Lower lobe of right lung (tissue), 2 donors: ENCODE measurements around the gene TMEM170A. TPM values are rescaled to one million over a fixed set of nuclear protein-coding genes. Genes with fewer than 3 reads are reported as not detected.
"Not testable (repeated sequence)": the region's sequence is repeated elsewhere in the genome, so short reads cannot be mapped to it uniquely, and the experiment has no call there.

Experiments used
- ATAC-seq, 2 donors: fragments of 200-7000 bp; cut with Tn5 transposase; one replicate each; pipeline ENCODE4 v1.9.1; 2020 to 2022; ENCODE audit warnings: mild to moderate bottlenecking in 2 of 2, moderate library complexity in 2 of 2
- DNase-seq: peaks from one replicate; pipeline ENCODE4 v3.0.0-alpha.2; 2020
- H3K27ac ChIP-seq: fragments of 200-600 bp; one replicate; pipeline ENCODE4 v1.8.0; 2022
- H3K27me3 ChIP-seq: fragments of 200-600 bp; one replicate; pipeline ENCODE4 v1.8.0; 2022; ENCODE audit warnings: low read depth
- H3K36me3 ChIP-seq: fragments of 200-600 bp; one replicate; pipeline ENCODE4 v1.8.0; 2022; ENCODE audit warnings: mild to moderate bottlenecking
- H3K4me1 ChIP-seq: fragments of 200-600 bp; one replicate; pipeline ENCODE4 v1.8.0; 2022
- H3K4me3 ChIP-seq: fragments of 200-600 bp; one replicate; pipeline ENCODE4 v1.8.0; 2022; ENCODE audit warnings: mild to moderate bottlenecking
- H3K9me3 ChIP-seq: fragments of 200-600 bp; one replicate; pipeline ENCODE4 v1.8.0; 2022
- CTCF ChIP-seq: fragments of 200-600 bp; IDR thresholded peaks from one replicate; pipeline ENCODE4 v1.8.0; 2022; ENCODE audit warnings: antibody characterized with exemption, mild to moderate bottlenecking
- intact Hi-C: fragments of 100-400 bp; cut with DNase I; formaldehyde crosslinking; loops from one replicate; pipeline ENCODE4 v1.11.0; 2022
- total RNA-seq: library from RNA; stranded (reverse); fragmentation: NEBNext Ultra II Directional; extraction: Animal tissue kit (Norgen Biotek cat#: 25700); gene quantifications from one replicate; pipeline ENCODE4 v1.2.1, GENCODE V29; 2021
- donor health status: DM: no; HTN: yes; CAD: no; lungs with severe emphysema.

The TMEM170A gene
- total RNA-seq, 1 donor from 2014 or later, result 31.2 TPM

GRCh38 chr16:75458439-75458838 lies 6.0 kb downstream of the TMEM170A start:
- Histone ChIP-seq H3K4me1 (peaks cover 19% of the 10 kb centered on the region), H3K36me3 (no peaks in the 10 kb centered on the region), H3K27ac (no peak overlapping the region), H3K4me3 (no peak overlapping the region), H3K9me3 (no peaks in the 10 kb centered on the region), H3K27me3 (no peaks in the 10 kb centered on the region)
- ATAC-seq (no peak), DNase-seq (no peak)
- TF ChIP-seq CTCF, result no peak
- intact Hi-C loops, result no loop called here

- Histone ChIP-seq H3K27ac (no peak overlapping the region), H3K4me1 (peaks cover 22% of the 10 kb centered on the region), H3K4me3 (no peak overlapping the region), H3K27me3 (no peaks in the 10 kb centered on the region), H3K9me3 (no peaks in the 10 kb centered on the region), H3K36me3 (no peaks in the 10 kb centered on the region)
- TF ChIP-seq CTCF, result no peak
- intact Hi-C loops, result no loop called here
- DNase-seq, result no peak
- no peak for ATAC-seq
Measured at GRCh38 chr16:75458029-75458428, 6.5 kb downstream of the TMEM170A start.

- Histone ChIP-seq H3K4me3 (no peak overlapping the region), H3K27ac (no peak overlapping the region), H3K9me3 (no peaks in the 10 kb centered on the region), H3K4me1 (peaks cover 22% of the 10 kb centered on the region), H3K36me3 (no peaks in the 10 kb centered on the region), H3K27me3 (no peaks in the 10 kb centered on the region)
- ATAC-seq (no peak), DNase-seq (no peak)
- intact Hi-C loops, result no loop called here
- TF ChIP-seq CTCF, result no peak
Measured at GRCh38 chr16:75457485-75458021, 6.9 kb downstream of the TMEM170A start.

- H3K36me3 ChIP-seq, result no peaks in the 10 kb centered on the region
- peaks cover 20% of the 10 kb centered on the region for H3K4me1 ChIP-seq
- intact Hi-C loops, result no loop called here
- no peaks in the 10 kb centered on the region for H3K9me3 ChIP-seq
- H3K4me3 ChIP-seq, result no peak overlapping the region
- no peak for DNase-seq
- no peaks in the 10 kb centered on the region for H3K27me3 ChIP-seq
- H3K27ac ChIP-seq, result no peak overlapping the region
- no peak for TF ChIP-seq CTCF
- ATAC-seq, result no peak
Measured at GRCh38 chr16:75456971-75457370, 7.5 kb downstream of the TMEM170A start.

DNA sequence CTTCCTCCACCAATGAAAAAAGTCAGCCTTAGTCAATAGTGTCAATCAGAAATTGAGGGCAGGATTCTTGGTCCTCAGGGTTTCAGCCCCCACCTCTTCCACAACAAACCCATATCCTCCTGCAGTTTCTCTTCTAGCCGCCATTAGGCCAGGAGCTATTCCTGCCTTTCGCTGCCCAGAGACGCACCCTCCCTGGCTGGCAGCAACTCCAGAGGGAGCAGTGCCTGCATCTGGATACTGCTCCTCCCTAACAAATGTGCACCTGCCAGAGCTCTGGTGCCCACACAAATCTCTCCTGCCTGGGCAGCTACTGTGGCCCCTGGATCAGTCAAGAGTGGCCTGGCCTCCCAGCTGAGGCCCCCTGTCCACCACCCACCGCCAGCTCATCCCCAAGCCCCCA lies 8.0 kb downstream of the TMEM170A start:
- DNase-seq, H3K9me3 ChIP-seq, ATAC-seq, H3K27me3 ChIP-seq, H3K4me3 ChIP-seq, intact Hi-C loops, H3K36me3 ChIP-seq, H3K27ac ChIP-seq: not testable (repeated sequence)
- H3K4me1 ChIP-seq, result peaks cover 15% of the 10 kb centered on the region

DNA sequence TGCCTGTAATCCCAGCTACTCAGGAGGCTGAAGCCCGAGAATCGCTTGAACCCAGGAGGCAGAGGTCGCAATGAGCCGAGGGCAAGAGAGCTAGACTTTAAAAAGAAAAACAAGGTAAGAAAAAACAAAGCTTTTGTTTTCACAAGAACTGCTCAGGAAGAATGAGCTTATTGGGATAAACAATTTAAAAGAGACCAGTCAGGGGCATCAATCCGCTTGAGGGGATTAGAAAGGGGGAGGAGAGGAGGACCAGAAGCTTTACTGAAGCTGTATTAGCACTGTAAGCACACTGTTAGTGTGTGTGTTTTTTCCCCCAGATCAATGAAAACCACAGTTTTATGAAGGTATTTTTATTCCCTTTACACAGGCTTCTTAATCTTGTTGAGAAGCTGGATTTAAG lies 8.8 kb downstream of the TMEM170A start:
- no peak for DNase-seq
- Histone ChIP-seq H3K27me3 (no peaks in the 10 kb centered on the region), H3K27ac (no peak overlapping the region), H3K4me1 (peaks cover 14% of the 10 kb centered on the region), H3K4me3 (no peak overlapping the region), H3K9me3 (no peaks in the 10 kb centered on the region), H3K36me3 (peaks cover 7% of the 10 kb centered on the region)
- no peak for ATAC-seq
- intact Hi-C loops, result no loop called here
- no peak for TF ChIP-seq CTCF
